Inferior parietal cortex (tissue), 1 donor: ENCODE measurements around the gene PHF20.
"Not testable (repeated sequence)": the region's sequence is repeated elsewhere in the genome, so short reads cannot be mapped to it uniquely, and the experiment has no call there.

Experiments used
- DNase-seq: peaks from one replicate; pipeline ENCODE4 v3.0.0-alpha.2; 2016; ENCODE audit errors: extremely low spot score

Gene PHF20

DNA sequence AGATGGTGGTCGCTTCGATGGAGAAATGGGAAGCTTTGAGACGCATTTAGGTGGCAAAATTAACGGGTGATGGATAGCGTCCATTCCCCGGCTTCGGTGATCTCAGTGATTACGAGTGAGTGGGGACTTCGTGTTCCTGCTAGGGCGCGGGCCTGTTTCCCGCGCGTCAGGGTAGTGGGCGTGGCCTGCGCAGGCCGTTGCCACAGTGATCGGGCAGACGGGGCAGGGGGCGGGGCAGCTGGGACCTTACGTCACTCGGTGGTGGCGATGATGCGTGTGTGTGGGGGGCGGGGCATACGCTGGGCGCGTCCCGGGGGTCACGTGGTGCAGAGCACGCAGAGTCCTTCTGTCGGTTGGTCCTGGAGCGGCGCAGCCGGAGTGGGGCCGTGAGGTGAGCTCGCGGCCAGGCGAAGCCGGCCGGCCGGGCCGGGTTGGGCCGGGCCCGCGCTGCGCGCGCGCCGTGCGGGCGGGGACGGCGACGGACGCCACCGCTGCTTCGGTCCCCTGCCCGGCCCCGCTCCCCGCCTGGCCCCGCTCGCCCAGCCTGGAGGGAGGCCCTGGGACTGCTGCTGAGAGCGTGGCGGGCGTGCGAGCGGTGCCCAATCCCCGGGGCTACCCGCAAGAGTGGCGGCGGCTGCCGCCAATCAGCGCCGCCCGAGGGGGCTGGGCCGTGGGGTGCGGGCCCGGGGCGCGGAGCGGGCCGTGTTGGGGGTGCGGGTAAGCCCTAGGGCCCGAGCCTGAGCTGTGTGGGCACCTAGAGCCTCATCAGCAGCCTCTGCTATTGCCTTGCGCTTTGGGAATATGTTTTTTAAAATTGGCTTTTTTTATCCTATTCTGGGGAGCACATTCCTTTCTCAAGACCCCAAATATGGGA is at the start of gene PHF20:
TSS of gene PHF20 (plus strand) at position 327 of the 874 bp plus-strand sequence. CDS start 29,508 bp downstream, outside the sequence.
- DNase-seq = peak; percentile 87

DNA sequence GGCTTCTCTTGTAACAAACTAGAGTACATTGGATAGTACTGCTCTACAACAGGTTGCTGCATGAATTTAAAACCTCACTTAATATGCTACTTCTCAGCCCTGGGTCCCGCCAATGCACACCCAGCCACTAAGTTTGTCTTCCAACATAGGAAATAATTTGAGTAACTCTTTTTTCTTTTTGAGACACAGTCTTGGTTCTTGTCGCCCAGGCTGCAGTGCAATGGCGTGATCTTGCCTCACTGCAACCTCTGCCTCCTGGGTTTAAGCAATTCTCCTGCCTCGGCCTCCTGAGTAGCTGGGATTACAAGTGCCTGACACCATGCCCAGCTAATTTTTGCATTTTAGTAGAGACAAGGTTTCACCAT is 48.6 kb upstream of the PHF20 start:
- DNase-seq = not testable (repeated sequence)

- not testable (repeated sequence) for DNase-seq
Observed at GRCh38 chr20:35723652-35724320, 48.0 kb upstream of the PHF20 start.

- no peak for DNase-seq
Observed at GRCh38 chr20:35724321-35725230, 47.2 kb upstream of the PHF20 start.

DNA sequence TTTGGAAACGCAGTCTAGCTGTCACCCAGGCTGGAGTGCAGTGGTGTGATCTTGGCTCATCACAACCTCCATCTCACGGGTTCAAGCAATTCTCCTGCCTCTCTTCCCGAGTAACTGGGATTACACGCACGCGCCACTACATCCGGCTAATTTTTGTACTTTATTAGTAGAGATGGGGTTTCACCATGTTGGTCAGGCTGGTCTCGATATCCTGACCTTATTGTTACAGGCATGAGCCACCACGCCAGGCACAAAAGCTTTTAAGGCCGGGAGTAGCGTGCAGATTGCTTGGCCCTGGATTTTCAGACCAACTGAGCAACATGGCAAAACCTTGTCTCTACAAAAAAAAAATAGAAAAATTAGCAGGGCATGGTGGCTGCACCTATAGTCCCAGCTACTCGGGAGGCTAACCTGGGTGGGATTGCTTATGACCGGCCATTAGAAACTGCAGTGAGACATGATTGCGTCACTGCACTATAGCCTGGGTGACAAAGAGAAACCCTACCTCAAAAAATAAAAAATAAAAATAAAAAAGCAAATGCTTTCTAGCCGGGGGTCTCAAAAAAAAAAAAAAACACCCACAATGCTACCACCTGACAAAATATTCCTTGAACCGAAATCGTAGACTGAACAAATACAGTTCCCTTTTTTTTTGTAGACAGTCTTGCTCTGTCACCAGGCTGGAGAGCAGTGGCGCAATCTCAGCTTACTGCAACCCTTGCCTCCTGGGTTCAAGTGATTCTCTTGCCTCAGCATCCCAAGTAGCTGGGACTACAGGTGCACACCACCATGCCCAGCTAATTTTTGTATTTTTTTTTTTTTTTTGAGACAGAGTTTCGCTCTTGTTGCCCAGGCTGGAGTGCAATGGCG is 44.7 kb upstream of the PHF20 start:
- no peak for DNase-seq

GRCh38 chr20:35729283-35729807 is 42.5 kb upstream of the PHF20 start:
- DNase-seq = no peak

- no peak for DNase-seq
Observed at GRCh38 chr20:35729836-35730582, 41.8 kb upstream of the PHF20 start.

- no peak for DNase-seq
Observed at GRCh38 chr20:35730583-35731468, 41.0 kb upstream of the PHF20 start.

DNA sequence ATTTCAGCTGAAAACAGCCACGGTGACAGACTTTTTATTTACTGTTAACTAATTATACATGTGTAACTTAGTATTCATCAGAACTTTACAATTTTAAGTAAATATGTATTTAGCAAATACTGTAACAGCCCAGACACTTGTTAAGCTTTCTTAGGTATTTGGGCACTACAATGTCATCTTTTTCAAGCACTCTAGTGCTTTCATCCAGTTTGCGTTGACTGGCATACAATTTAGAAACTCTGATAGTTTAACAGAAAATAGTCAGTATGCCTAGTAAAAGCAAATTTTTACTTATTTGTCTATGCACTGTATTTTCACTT is 40.4 kb upstream of the PHF20 start:
- DNase-seq = no peak

GRCh38 chr20:35731862-35732643 is 39.8 kb upstream of the PHF20 start:
- DNase-seq = no peak

DNA sequence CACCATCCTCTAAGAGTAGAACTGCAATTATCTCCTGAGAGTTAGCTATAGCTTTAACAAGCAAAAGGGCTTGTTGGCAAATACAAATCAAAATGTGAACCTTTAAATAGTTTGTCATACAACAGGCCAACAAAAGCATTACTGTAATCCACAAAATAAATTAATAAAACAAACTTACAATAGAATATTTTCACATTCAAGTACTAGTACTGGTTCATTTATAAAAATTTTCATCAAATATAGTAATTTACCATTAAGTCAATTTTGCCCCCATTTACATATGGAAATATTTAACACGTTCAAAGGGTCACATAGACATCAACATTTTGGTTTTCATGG is 39.2 kb upstream of the PHF20 start:
- DNase-seq = no peak

GRCh38 chr20:35734374-35734773 is 37.4 kb upstream of the PHF20 start:
- DNase-seq = no peak

GRCh38 chr20:35734777-35735649 is 36.8 kb upstream of the PHF20 start:
- no peak for DNase-seq

- DNase-seq = no peak
Observed at GRCh38 chr20:35735826-35736470, 35.9 kb upstream of the PHF20 start.

DNA sequence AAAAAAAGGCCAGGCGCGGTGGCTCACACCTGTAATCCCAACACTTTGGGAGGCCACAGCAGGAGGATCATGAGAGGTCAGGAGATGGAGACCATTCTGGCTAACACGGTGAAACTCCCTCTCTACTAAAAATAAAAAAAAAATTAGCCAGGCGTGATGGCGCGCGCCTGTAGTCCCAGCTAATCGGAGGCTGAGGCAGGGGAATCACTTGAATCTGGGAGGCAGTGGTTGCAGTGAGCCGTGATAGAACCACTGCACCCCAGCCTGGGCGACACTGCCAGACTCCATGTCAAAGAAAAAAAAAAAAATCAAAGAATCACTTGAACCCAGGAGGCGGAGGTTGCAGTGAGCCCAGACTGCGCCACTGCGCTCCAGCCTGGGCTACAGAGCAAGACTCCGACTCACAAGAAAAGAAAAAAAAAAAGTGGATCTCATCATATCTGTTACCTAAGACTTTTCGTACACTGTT is 33.9 kb upstream of the PHF20 start:
- DNase-seq = no peak

DNA sequence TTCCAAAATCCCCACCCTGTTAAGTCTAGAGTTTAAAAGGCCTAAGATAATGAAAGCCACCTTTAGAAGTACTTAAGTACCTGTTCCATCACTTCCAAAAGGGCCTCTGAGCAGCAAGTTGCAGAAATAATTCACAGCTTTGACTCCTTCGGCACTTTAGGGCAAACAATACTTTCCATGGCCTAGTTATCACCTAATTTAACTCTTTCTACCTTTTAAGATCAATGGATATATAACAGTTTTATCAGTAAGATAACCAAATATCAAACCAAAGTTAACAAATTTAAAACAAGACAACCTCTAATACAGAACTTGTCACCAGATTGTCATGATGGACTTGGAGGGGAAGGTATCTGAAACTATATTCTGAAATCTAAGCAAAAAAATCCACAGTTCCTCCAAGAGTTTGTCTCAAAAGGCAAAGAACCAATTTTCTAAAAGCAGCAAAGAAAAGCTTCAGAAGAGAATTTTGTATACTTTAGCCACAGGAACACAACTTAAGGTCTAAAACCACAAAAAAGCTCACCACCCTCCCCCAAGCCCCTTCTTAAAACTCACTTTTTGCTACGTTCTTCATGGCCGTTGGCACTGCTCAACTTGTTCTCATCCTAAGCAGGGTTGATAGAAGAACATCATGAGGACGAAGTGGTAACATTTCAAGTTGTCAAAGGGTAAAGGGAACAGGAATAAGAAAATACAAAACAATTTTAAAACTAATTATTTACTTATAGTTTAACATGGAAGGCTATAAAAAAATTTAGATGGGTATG is 33.2 kb upstream of the PHF20 start:
- no peak for DNase-seq
